ENCODE results near the gene GRIK4. TPM values are rescaled to one million over a fixed set of nuclear protein-coding genes. Genes with fewer than 3 reads are reported as not detected.

Gene GRIK4
- total and polyA plus RNA-seq, 2 experiments from 2014 or later = 0.28 to 0.45 TPM

DNA sequence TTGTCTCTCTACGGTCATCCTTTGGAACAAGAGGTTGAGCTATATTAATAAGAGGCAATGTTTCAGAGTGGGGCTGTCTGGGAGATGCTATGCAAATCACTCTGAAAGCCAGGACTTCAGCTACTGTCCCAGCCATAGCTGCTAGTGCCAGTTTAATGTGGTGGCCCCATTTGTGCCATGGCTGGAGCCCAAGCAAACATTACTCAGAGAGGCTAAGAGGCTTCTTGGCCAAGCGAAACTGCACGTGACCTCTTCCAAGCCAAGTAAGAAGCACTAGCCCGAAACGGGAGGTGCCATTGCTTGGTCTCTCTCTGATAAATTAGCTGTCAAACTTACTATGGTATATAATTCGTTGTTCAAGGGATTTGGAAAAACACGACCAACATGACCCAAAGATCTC, 462.0 kb downstream of the GRIK4 start:
- Histone ChIP-seq H3K27ac (no peak overlapping the region), H3K4me1 (ENCODE audit: low read depth) (no peaks in the 10 kb centered on the region), H3K4me3 (no peak overlapping the region), H3K27me3 (no peaks in the 10 kb centered on the region), H3K9me3 (ENCODE audit: low read depth) (no peaks in the 10 kb centered on the region), H3K36me3 (no peaks in the 10 kb centered on the region)
- no peak for TF ChIP-seq CTCF (IDR thresholded peaks at IDR 0.05; ENCODE audit: low read depth, low read length)
- DNase-seq (ENCODE audit: low read depth in 1 of 2, low spot score in 1 of 2) = no peak

DNA sequence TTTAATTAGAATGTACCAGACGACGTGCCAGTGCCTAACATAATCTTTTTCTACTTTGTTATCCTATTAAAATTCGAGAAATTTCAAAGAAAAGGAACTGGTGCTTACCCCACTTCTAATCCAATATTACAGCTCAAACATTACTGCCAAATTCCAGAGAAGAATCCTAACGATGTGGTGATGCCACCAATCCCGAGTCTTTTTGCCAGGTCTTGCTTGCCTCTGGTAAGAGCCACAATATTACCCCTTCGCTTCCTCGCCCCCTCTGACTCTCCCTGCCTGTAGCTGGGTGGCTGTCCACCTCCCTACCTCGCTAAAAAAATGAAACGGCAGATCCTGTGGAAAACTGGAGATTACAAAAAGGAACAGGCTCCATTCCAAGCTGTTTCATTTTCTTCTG, 462.9 kb downstream of the GRIK4 start:
- Histone ChIP-seq H3K9me3 (ENCODE audit: low read depth) (no peaks in the 10 kb centered on the region), H3K27ac (no peak overlapping the region), H3K27me3 (no peaks in the 10 kb centered on the region), H3K4me3 (no peak overlapping the region), H3K36me3 (no peaks in the 10 kb centered on the region), H3K4me1 (ENCODE audit: low read depth) (no peaks in the 10 kb centered on the region)
- no peak for DNase-seq (ENCODE audit: low read depth in 1 of 2, low spot score in 1 of 2)
- TF ChIP-seq CTCF (IDR thresholded peaks at IDR 0.05; ENCODE audit: low read depth, low read length) = no peak

- no peaks in the 10 kb centered on the region for H3K27me3 ChIP-seq
- TF ChIP-seq CTCF (IDR thresholded peaks at IDR 0.05; ENCODE audit: low read depth, low read length) = no peak
- no peak overlapping the region for H3K27ac ChIP-seq
- H3K9me3 ChIP-seq (ENCODE audit: low read depth) = no peaks in the 10 kb centered on the region
- no peaks in the 10 kb centered on the region for H3K36me3 ChIP-seq
- no peaks in the 10 kb centered on the region for H3K4me1 ChIP-seq (ENCODE audit: low read depth)
- no peak for DNase-seq (ENCODE audit: low read depth in 1 of 2, low spot score in 1 of 2)
- no peak overlapping the region for H3K4me3 ChIP-seq
Measured at GRCh38 chr11:120974965-120975364, 463.4 kb downstream of the GRIK4 start.

DNA sequence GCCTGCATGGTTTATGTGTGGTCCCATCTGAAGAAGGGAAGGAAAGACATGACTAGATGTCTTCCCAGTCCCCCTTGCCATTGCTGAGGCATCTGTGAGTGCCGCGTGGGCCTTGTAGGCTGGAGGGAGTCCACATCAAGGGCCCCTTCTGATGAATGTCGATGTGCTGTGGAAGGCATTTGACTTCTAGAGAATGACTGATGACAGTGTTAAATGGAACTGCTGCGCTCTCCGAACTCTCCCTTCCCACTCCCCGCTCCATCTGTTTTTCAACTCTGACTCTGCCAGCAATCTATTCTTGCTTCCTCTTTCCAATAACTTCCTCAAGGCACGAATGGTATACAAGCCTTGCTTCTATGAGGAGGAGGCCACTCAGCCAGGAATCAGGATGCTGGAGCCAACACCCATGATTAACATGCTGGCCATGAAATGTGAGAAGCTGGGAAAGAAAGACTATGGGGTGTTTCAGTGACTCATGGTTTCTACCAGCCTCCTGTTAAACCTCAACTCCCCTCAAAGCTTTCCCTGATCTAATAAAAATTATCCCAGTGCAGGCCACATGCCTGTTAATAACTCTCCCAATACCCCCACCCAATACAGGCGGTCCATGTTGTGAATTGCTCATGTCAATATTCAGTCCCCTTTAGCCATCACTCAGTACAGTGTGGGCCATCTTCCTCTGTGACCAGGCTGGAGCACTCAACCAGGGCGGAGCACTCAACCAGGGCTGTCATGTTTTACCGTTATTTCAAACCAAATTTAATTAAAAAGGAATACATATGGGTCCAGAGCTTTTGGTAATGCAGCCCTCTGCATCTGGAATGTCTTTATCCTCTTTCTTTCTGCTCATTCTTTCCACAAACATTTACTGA, 466.0 kb downstream of the GRIK4 start:
- Histone ChIP-seq H3K27me3 (no peaks in the 10 kb centered on the region), H3K4me1 (ENCODE audit: low read depth) (no peaks in the 10 kb centered on the region), H3K9me3 (ENCODE audit: low read depth) (no peaks in the 10 kb centered on the region), H3K27ac (no peak overlapping the region), H3K36me3 (no peaks in the 10 kb centered on the region), H3K4me3 (no peak overlapping the region)
- DNase-seq (ENCODE audit: low read depth in 1 of 2, low spot score in 1 of 2) = no peak
- no peak for TF ChIP-seq CTCF (IDR thresholded peaks at IDR 0.05; ENCODE audit: low read depth, low read length)

- H3K4me3 ChIP-seq = no peak overlapping the region
- no peaks in the 10 kb centered on the region for H3K4me1 ChIP-seq (ENCODE audit: low read depth)
- no peaks in the 10 kb centered on the region for H3K36me3 ChIP-seq
- H3K27me3 ChIP-seq = no peaks in the 10 kb centered on the region
- H3K9me3 ChIP-seq (ENCODE audit: low read depth) = no peaks in the 10 kb centered on the region
- no peak overlapping the region for H3K27ac ChIP-seq
- no peak for DNase-seq (ENCODE audit: low read depth in 1 of 2, low spot score in 1 of 2)
- TF ChIP-seq CTCF (IDR thresholded peaks at IDR 0.05; ENCODE audit: low read depth, low read length) = no peak
Measured at GRCh38 chr11:120978701-120979100, 467.2 kb downstream of the GRIK4 start.
